DMS153 treated with DMSO at 0.1 percent for 48 hours (cell line): Measurements from ENCODE around the gene DHX35.
"Not testable (repeated sequence)": the region's sequence is repeated elsewhere in the genome, so short reads cannot be mapped to it uniquely, and the experiment has no call there.

Source experiments
- DNase-seq: peaks from one replicate; lab custom pipeline; 2025; ENCODE audit not compliant: unreplicated experiment; lab: John Stamatoyannopoulos, UW

The DHX35 gene

DNA sequence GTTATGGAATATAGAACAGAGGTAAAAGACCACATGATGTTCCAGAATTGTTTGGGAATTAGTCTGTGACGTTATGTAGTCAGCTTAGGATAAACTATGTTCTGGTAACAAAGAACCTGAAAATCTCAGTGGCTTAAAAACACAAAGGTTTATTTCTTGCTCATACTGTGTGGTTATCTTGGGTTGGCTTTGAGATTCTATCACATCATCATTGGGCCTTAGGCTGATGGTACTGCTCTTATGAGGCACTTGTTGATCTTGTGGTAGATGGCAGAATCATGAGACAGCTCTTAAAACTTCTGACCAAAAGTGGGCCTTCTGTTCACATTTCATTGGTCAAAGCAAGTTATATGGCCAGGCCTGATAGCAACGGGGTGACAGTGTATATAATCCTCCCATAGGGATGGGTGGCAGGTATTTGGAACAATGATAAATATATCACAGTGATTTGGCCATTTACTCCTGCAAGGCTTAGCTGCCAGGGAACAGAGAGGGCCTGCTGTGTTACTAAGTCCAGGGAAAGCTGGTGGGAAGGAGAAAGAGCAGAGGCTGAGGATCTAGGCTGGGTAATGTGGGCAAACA lies 13.5 kb downstream of the DHX35 start:
- DNase-seq = no peak

GRCh38 chr20:38979434-38979833 lies 17.3 kb downstream of the DHX35 start:
- no peak for DNase-seq

- no peak for DNase-seq
These were observed 17.7 kb downstream of the DHX35 start for GRCh38 chr20:38979842-38980241.

DNA sequence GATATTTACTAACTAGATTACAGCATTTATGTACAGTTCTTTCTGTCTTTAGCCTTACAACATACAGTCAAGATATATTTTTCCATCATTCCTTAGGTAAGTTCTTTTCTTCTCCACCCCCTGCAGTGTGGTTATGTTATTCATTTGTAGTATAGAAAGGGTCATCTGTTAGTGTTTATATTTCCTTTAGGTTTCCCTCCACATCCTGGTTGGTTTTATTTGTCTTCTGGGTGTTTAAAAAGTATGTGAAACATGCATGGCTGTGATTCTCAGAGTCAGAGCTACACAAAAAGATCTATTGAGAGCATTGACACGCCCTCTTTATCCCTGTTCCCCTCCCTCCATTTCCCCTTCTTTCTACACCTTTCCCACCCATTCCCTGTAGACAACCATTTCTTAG lies 20.1 kb downstream of the DHX35 start:
- DNase-seq = no peak

DNA sequence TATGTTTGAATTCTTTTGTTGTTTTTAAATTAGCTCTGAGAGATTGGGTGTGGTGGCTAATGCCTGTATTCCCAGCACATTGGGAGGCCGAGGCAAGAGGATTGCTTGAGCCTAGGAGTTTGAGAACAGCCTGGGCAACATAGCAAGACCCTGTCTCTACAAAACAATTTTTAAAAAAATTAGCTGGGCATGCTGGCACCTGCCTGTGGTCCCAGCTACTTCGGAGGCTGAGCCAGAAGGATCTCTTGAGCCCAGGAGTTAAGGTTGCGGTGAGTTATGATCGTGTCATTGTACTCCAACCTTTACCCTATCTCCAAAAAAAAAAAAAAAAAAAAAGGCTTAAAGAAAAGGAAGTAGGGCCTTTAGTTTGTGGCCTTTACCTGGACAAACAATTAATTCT lies 22.9 kb downstream of the DHX35 start:
- DNase-seq = no peak

- no peak for DNase-seq
These were observed 23.5 kb downstream of the DHX35 start for GRCh38 chr20:38985603-38986170.

- DNase-seq = no peak
These were observed 24.5 kb downstream of the DHX35 start for GRCh38 chr20:38986663-38987062.

- DNase-seq = no peak
These were observed 25.6 kb downstream of the DHX35 start for GRCh38 chr20:38987777-38988176.

- DNase-seq = no peak
These were observed 28.6 kb downstream of the DHX35 start for GRCh38 chr20:38990728-38991127.

GRCh38 chr20:38991814-38992704 lies 29.9 kb downstream of the DHX35 start:
- no peak for DNase-seq

DNA sequence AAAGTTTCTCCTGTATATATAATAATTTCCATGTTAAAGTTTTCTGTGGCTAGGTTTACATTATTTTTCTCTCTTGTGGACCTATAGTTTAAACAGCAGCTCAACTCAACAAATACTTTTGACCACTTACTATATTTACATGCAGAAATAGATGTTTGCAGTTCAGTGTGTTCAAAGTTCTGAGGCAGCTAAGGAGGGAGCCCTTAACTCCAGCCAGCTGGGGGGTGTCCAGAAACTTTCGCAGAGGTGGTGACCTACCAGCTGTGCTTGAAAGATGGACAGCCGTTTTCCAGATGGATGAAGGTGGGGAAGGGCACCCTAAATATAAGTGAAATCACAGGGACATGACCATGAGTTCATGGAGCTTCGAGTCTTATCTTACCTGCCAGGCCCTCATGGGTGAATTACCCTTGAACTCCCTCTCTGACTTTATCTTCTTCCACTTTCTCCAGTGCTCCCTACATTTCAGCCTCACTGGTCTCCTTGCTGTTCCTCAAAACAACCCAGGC lies 33.4 kb downstream of the DHX35 start:
- DNase-seq = no peak

DNA sequence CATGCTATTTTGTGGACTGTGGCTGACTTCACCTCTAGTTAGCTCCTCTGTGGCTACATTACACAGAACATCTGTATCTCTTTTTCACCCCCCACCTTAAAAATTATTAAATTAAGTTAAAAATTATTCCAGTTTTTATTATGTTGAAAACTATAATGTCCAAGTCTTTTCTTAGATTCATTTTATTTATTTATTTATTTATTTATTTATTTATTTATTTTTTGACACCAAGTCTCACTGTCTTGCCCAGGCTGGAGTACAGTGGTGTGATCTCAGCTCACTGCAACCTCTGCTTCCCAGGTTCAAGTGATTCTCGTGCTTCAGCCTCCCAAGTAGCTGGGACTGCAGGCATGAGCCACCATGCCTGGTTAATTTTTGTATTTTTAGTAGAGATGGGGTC lies 34.7 kb downstream of the DHX35 start:
- not testable (repeated sequence) for DNase-seq

DNA sequence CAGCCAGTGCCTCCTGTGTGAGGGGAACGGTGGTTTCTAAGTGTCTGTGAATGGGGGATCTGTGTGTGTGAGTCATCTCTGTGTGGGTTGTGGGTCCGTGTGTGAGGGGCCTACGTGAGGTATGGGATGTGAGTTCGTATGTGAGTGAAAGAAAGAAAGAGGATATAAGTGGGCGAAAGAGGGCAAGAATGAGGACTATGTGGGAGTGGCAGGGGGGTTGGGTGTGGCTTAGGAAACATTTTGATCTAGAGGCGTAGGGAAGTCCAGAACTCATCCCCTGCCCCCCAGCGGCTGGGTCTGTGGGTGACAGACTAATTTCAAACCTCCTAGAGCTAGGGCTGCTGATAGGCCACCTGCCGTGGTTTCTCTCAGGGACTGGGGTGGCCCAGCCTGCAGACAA lies 35.5 kb downstream of the DHX35 start:
- DNase-seq = no peak

- DNase-seq = no peak
These were observed 37.1 kb downstream of the DHX35 start for GRCh38 chr20:38999217-38999616.

DNA sequence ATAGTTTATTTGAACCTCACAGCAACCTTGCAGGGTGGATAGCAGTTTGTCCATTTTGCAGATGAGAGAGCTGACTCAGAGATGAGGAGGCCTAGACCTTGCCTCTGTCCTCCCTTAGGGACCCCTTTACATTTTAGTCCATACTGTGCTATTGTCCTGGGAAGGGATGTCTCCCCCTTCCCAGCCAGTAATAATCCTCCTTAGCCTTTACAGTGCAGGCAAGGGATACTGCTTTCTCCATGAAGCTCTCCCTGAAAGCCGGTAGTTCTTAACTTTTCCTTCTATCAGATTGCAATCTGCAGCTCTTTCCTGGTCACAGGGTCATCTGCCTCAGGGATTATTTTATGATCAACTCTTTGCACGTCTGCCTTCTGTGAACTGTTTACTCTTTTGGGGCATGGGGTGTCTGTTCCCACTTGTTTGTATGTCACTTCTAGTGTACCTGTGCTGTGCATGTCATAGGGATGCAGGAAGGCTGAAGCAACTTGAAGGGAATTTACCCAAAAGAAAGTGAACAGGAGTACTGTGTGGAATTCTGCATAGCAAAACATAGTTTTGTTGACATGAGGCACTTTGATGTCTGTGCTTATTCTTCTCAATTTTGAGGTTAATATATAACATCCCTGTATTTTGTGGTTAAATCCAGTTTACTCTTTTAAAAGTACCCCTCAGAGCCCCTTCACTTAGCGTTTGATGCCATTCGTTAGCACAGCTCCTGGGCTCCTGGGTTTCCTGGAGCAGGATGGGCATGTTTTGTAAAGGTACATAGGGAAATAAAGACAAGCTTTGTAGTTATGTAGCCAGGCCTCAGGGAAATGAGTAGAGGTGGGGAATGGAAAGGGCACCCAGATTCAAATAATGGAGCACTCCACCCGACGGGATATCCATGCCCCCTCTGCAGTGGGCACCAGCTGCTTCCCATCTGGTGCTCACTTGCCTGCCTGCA lies 38.1 kb downstream of the DHX35 start:
- DNase-seq = no peak

GRCh38 chr20:39004508-39004907 lies 42.4 kb downstream of the DHX35 start:
- DNase-seq = peak; percentile 84

GRCh38 chr20:39009348-39009747 lies 47.2 kb downstream of the DHX35 start:
- no peak for DNase-seq

DNA sequence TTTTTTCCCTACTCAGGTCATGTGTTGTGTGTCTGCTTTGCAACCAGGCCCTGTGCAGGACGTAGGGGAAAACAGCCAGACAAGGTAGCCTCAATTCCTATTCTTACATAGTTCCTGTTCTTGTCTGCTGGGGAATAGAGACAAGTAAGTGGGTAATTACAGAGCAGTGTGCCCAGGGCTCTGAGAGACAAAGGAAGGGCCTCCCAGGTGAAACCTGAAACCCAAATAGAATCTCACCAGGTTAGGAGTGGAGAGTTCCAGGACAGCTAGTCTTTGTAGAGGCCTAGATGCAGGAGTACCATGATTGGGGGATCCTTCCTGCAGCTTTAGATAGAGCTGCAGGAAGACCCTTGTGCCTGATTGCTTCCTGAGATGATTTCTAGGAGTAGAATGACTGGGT lies 48.4 kb downstream of the DHX35 start:
- DNase-seq = peak; percentile 19

- no peak for DNase-seq
These were observed 51.5 kb downstream of the DHX35 start for GRCh38 chr20:39013662-39014109.

DNA sequence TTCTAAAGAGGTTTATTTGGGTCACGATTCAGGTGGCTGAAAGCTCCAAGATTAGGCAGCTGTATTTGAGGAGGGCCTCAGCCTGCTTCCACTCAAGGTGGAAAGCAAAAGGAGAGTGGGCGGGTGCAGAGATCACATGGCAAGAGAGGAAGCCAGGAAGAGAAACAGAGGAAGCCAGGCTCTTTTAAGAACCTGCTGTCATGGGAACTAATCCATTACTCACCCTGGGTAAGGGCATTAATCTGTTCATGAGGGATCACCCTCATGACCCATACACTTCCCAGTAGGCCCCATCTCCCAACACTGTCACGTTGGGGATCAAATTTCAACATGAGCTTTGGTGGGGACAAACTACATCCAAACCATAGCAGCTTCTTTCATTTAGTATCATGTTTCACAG lies 53.9 kb downstream of the DHX35 start:
- no peak for DNase-seq

DNA sequence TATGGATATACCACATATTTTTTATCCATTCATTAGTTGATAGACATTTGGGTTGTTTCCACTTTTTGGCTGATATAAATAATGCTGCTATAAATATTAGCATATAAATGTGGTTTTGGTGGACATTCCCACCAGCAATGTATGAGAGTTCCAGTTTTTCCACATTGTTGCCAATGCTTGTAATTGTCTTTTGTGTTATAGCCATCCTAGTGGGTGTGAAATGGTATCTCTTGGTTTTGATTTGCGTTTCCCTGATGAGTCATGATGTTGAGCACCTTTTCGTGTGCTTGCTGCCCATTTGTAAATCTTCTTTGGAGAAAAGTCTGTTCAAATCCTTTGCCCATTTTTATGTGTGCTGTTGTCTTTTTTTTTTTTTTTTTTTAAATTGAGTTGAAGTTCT lies 54.4 kb downstream of the DHX35 start:
- DNase-seq = no peak
